T-helper 2 cell treated with Interferon-gamma antibody and Interleukin-4, amounts not matched to agents 5 μg/mL and 100 μg/mL, for 36 hours (primary cell): ENCODE data around the gene GPATCH2.
"Not testable (repeated sequence)": the region's sequence is repeated elsewhere in the genome, so short reads cannot be mapped to it uniquely, and the experiment has no call there.

Experiments used
- DNase-seq: peaks from one replicate; pipeline ENCODE4 v3.0.0; 2021; ENCODE audit warnings: low spot score
- H3K27ac Mint-ChIP-seq: one replicate; pipeline ENCODE4 v1.8.0; 2021; ENCODE audit warnings: mild to moderate bottlenecking, mixed read lengths
- H3K27me3 Mint-ChIP-seq: one replicate; pipeline ENCODE4 v1.8.0; 2021; ENCODE audit warnings: low read depth, mixed read lengths
- H3K36me3 Mint-ChIP-seq: one replicate; pipeline ENCODE4 v1.8.0; 2021; ENCODE audit warnings: low read depth, mixed read lengths
- H3K4me1 Mint-ChIP-seq: one replicate; pipeline ENCODE4 v1.8.0; 2021; ENCODE audit warnings: low read depth, mixed read lengths
- H3K4me3 Mint-ChIP-seq: one replicate; pipeline ENCODE4 v1.8.0; 2022; ENCODE audit warnings: mild to moderate bottlenecking, moderate library complexity, mixed read lengths
- H3K9me3 Mint-ChIP-seq: one replicate; pipeline ENCODE4 v1.8.0; 2021; ENCODE audit warnings: mixed read lengths

GPATCH2 gene

DNA sequence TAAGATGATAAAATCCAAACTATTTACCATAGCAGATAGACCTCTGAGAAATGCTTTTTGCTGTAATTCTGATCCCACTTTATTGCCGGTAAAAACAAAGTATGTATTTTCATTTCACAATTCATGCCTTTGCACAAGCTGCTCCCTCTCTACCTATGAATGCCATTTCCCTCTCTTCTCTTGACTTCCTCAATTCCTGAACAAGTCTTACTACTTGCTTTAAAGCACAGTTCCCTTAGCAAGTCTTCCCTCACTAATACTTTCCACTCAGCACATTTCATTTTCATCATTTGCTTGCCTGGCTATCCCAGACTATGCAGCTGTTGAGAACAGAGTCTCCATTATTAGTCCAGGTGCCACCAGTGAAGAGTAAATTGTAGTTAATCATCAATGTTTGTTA lies 13.8 kb downstream of the GPATCH2 start:
- Mint-ChIP-seq H3K4me1 (peaks cover 12% of the 10 kb centered on the region), H3K36me3 (peaks cover 20% of the 10 kb centered on the region), H3K27me3 (no peaks in the 10 kb centered on the region), H3K27ac (no peak overlapping the region), H3K4me3 (no peak overlapping the region), H3K9me3 (no peaks in the 10 kb centered on the region)
- no peak for DNase-seq

DNA sequence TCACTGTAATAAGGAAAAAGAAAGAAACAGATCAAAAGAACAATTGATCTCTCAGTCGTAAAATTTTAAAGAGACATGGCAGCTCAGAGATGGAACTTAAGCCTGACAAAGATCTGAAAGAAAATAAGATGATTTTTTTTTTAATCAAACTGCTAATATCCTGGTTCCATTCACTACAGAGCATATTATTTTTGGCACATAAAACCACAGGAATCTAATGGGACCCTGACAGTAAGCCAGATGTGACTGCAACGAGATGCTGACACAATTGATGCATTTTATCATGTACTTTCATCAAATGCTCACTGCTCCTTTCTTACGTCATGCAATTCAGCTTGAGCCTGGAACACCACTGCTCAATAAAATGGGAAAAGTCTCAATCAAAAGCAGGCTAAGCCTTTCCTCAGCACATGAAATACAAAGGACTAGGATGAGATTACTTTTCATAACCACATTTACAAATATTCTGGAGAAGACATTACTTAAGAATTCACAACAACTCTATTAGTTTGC lies 16.6 kb downstream of the GPATCH2 start:
- peaks cover 17% of the 10 kb centered on the region for H3K36me3 Mint-ChIP-seq
- DNase-seq, result no peak
- no peak overlapping the region for H3K4me3 Mint-ChIP-seq
- H3K27ac Mint-ChIP-seq, result no peak overlapping the region
- no peaks in the 10 kb centered on the region for H3K4me1 Mint-ChIP-seq
- no peaks in the 10 kb centered on the region for H3K27me3 Mint-ChIP-seq
- no peaks in the 10 kb centered on the region for H3K9me3 Mint-ChIP-seq

GRCh38 chr1:217605390-217605789 lies 25.5 kb downstream of the GPATCH2 start:
- no peak overlapping the region for H3K4me3 Mint-ChIP-seq
- no peak for DNase-seq

DNA sequence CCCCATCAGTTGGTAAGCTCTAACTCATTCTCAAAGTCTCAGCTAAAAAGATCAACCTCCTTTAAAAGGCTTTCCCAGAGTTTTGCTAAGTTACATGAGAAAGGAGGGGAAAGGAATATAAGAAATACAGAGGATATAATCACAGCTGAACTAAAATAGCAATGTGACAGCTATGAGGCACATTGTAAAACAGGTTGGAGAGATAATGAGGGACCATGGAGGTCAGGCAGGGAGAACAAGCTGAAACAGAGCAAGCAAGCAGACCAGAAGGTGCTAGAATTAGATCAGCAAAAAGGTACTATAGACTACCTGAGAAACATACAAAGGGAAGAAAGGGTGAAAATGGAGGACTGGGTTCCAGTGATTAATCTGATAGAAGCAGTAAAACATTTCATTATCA lies 28.5 kb downstream of the GPATCH2 start:
- H3K9me3 Mint-ChIP-seq, result no peaks in the 10 kb centered on the region
- H3K27me3 Mint-ChIP-seq, result no peaks in the 10 kb centered on the region
- DNase-seq, result no peak
- H3K4me3 Mint-ChIP-seq, result no peak overlapping the region
- H3K4me1 Mint-ChIP-seq, result no peaks in the 10 kb centered on the region
- no peak overlapping the region for H3K27ac Mint-ChIP-seq
- H3K36me3 Mint-ChIP-seq, result peaks cover 10% of the 10 kb centered on the region

More at GRCh38 chr1:217605390-217605789, 25.5 kb downstream of the GPATCH2 start:
- Mint-ChIP-seq H3K9me3 (no peaks in the 10 kb centered on the region), H3K36me3 (peaks cover 10% of the 10 kb centered on the region), H3K4me1 (no peaks in the 10 kb centered on the region), H3K27ac (no peak overlapping the region), H3K27me3 (no peaks in the 10 kb centered on the region)

DNA sequence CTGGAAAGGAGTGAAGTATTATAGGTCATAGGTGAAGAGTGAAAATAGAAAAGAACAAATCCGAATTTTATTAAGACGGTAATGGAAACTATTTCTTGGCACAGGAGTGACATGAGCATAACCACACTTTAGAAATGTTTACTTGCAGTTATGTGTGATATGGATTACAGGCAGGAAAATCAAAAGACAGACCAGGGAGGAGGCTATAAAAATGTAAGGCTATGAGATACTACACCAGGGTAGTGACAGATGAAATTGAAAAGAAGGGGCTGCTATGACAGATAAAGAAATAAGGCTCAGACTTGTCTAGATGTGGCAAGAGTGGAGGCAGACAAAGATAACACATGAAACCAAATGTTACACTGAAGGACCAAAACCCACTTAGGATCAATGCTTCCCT lies 31.7 kb downstream of the GPATCH2 start:
- H3K9me3 Mint-ChIP-seq, result no peaks in the 10 kb centered on the region

DNA sequence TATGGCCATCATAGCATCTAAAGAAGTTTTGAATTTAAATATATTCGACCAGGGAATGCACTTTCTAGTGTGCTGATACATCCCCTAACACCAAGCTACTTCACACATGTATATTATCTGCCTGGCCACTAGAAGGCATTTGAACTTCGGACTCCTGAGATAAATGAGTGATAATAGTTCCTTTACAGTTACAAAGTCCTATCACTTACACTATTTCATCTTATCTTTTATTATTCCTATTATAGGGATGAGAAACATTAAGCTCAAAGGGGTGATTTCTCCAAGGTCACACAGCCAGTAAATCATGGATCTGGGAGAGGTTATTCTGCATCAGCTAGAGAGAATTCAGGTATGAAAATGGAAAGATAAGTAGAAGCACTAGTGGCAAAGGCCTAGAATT lies 40.3 kb downstream of the GPATCH2 start:
- Mint-ChIP-seq H3K4me1 (peaks cover 2% of the 10 kb centered on the region), H3K27ac (no peak overlapping the region), H3K4me3 (no peak overlapping the region), H3K9me3 (no peaks in the 10 kb centered on the region), H3K27me3 (no peaks in the 10 kb centered on the region), H3K36me3 (no peaks in the 10 kb centered on the region)
- DNase-seq, result no peak

More for the DNA sequence above, 31.7 kb downstream of the GPATCH2 start:
- DNase-seq, result no peak
- Mint-ChIP-seq H3K4me1 (no peaks in the 10 kb centered on the region), H3K27ac (no peak overlapping the region), H3K4me3 (no peak overlapping the region), H3K36me3 (peaks cover 6% of the 10 kb centered on the region), H3K27me3 (no peaks in the 10 kb centered on the region)

- no peaks in the 10 kb centered on the region for H3K36me3 Mint-ChIP-seq
- no peak overlapping the region for H3K27ac Mint-ChIP-seq
- H3K27me3 Mint-ChIP-seq, result no peaks in the 10 kb centered on the region
- no peak overlapping the region for H3K4me3 Mint-ChIP-seq
- H3K4me1 Mint-ChIP-seq, result peaks cover 2% of the 10 kb centered on the region
- no peak for DNase-seq
- H3K9me3 Mint-ChIP-seq, result no peaks in the 10 kb centered on the region
These were observed 44.3 kb downstream of the GPATCH2 start for GRCh38 chr1:217586586-217586985.

DNA sequence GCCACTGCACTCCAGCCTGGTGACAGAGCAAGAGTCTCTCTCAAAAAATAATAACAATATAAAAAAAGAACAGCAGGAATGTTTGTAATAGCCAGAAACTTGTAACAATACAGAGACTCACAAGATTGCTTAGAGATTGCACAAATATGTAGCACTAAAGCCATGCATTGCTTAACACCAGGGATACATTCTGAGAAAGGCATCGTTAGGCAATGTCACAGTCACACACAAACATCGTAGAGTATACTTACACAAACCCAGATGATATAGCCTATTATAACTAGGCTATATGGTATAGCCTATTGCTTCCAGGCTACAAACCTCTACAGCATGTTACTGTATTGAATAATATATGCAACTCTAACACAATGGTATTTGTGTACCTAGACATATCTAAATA lies 45.3 kb downstream of the GPATCH2 start:
- Mint-ChIP-seq H3K27me3 (no peaks in the 10 kb centered on the region), H3K36me3 (no peaks in the 10 kb centered on the region), H3K27ac (no peak overlapping the region), H3K4me1 (peaks cover 2% of the 10 kb centered on the region), H3K9me3 (no peaks in the 10 kb centered on the region), H3K4me3 (no peak overlapping the region)
- no peak for DNase-seq

- not testable (repeated sequence) for H3K36me3 Mint-ChIP-seq, H3K4me3 Mint-ChIP-seq, H3K27me3 Mint-ChIP-seq, H3K27ac Mint-ChIP-seq, H3K4me1 Mint-ChIP-seq, DNase-seq, H3K9me3 Mint-ChIP-seq
These were observed 46.5 kb downstream of the GPATCH2 start for GRCh38 chr1:217584286-217584811.

GRCh38 chr1:217577336-217577735 lies 53.6 kb downstream of the GPATCH2 start:
- no peak overlapping the region for H3K27ac Mint-ChIP-seq
- no peaks in the 10 kb centered on the region for H3K4me1 Mint-ChIP-seq
- no peaks in the 10 kb centered on the region for H3K9me3 Mint-ChIP-seq
- H3K4me3 Mint-ChIP-seq, result no peak overlapping the region
- no peak for DNase-seq
- H3K27me3 Mint-ChIP-seq, result no peaks in the 10 kb centered on the region
- H3K36me3 Mint-ChIP-seq, result no peaks in the 10 kb centered on the region

GRCh38 chr1:217574265-217574949 lies 56.5 kb downstream of the GPATCH2 start:
- H3K4me1 Mint-ChIP-seq, result no peaks in the 10 kb centered on the region
- no peaks in the 10 kb centered on the region for H3K36me3 Mint-ChIP-seq
- H3K27me3 Mint-ChIP-seq, result no peaks in the 10 kb centered on the region
- no peak for DNase-seq
- H3K4me3 Mint-ChIP-seq, result no peak overlapping the region
- H3K27ac Mint-ChIP-seq, result no peak overlapping the region
- no peaks in the 10 kb centered on the region for H3K9me3 Mint-ChIP-seq

DNA sequence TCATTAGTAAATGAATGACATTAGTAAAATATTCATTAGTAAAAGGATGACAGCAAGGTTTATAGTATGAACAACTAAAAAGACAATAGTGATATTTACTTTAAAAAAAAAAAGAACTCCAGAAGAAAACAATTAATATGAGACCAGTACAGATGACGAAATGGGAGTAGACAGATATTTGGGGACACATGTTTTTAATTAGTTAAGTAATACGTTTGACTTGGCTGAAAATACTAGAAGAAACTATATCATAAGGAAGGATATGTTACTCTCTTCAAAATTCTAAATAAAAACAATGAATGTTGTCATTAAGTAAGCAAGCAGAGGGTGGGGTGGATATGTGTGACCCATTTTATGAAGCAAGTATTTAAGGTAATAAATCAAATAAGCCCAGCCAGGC lies 61.9 kb downstream of the GPATCH2 start:
- no peaks in the 10 kb centered on the region for H3K27me3 Mint-ChIP-seq
- no peaks in the 10 kb centered on the region for H3K4me1 Mint-ChIP-seq
- no peak overlapping the region for H3K27ac Mint-ChIP-seq
- DNase-seq, result no peak
- no peaks in the 10 kb centered on the region for H3K9me3 Mint-ChIP-seq
- H3K36me3 Mint-ChIP-seq, result no peaks in the 10 kb centered on the region
- no peak overlapping the region for H3K4me3 Mint-ChIP-seq

GRCh38 chr1:217568200-217568599 lies 62.7 kb downstream of the GPATCH2 start:
- H3K9me3 Mint-ChIP-seq, result no peaks in the 10 kb centered on the region

DNA sequence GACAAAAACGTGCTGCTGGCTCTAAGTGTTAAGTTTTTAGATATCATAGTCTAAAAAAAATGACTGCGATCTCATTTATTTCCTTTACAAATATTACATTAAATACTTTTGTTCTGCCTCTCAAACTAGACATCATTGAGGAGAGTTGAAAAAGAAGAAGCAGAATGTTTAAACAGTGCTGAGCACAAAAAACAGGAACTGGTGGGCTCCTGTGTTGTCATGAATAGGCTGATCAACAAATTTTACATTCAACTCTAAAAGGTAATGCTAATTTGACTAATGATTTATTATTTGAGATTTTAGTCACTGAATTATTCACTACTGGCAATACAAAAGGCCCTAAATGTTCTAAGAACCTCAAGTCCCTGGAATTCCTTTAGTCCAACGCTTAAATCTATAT lies 66.1 kb downstream of the GPATCH2 start:
- H3K9me3 Mint-ChIP-seq, result no peaks in the 10 kb centered on the region
- H3K27me3 Mint-ChIP-seq, result no peaks in the 10 kb centered on the region
- no peaks in the 10 kb centered on the region for H3K36me3 Mint-ChIP-seq
- H3K27ac Mint-ChIP-seq, result no peak overlapping the region
- no peak overlapping the region for H3K4me3 Mint-ChIP-seq
- DNase-seq, result no peak
- no peaks in the 10 kb centered on the region for H3K4me1 Mint-ChIP-seq

More at GRCh38 chr1:217568200-217568599, 62.7 kb downstream of the GPATCH2 start:
- H3K36me3 Mint-ChIP-seq, result no peaks in the 10 kb centered on the region
- no peak overlapping the region for H3K27ac Mint-ChIP-seq
- no peak overlapping the region for H3K4me3 Mint-ChIP-seq
- no peak for DNase-seq
- no peaks in the 10 kb centered on the region for H3K27me3 Mint-ChIP-seq
- H3K4me1 Mint-ChIP-seq, result no peaks in the 10 kb centered on the region

DNA sequence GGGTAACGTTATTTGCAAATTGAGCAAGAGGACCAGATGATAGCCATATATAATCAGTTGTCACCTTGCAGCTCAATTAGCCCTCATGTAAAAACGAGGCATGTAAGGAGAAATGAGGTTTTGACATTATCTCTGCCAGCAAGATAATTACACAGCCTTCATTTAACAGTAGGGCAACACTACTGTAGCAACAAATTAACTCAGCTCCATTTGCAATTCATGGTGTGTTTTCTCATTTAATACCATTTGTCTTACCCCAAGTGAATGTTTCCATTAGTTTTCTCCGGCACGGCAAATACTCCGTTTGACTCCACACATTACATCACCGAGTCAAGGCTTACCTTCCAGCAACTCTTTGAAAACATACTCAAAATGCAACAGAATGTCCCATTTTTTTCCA lies 66.7 kb downstream of the GPATCH2 start:
- no peak overlapping the region for H3K27ac Mint-ChIP-seq
- no peaks in the 10 kb centered on the region for H3K36me3 Mint-ChIP-seq
- DNase-seq, result no peak
- H3K4me3 Mint-ChIP-seq, result no peak overlapping the region
- H3K27me3 Mint-ChIP-seq, result no peaks in the 10 kb centered on the region
- no peaks in the 10 kb centered on the region for H3K4me1 Mint-ChIP-seq
- peaks cover 3% of the 10 kb centered on the region for H3K9me3 Mint-ChIP-seq
